GM23338 (cell line): ENCODE measurements around the gene PHTF2.

Experiments
- EZH2 ChIP-seq: fragments of 200-600 bp; sonication (generic); IDR thresholded peaks from one replicate; pipeline ENCODE4 v1.8.0; 2017; ENCODE audit warnings: antibody characterized with exemption, mild to moderate bottlenecking, low read depth; ENCODE audit not compliant: unreplicated experiment
- REST ChIP-seq: IDR thresholded peaks from one replicate; pipeline ENCODE4 v1.6.1; 2018; ENCODE audit warnings: antibody characterized with exemption; ENCODE audit not compliant: unreplicated experiment
- ZNF331 ChIP-seq: fragments of 250-450 bp; sonication (Bioruptor Pico); IDR thresholded peaks from 2 replicates; pipeline ENCODE4 v1.5.0; 2020; ENCODE audit warnings: low read depth, mild to moderate bottlenecking, moderate library complexity
- TF ChIP-seq, protein P1 (sequence below), 2 experiments: fragments of 200-600 bp in 1 of 2; sonication (generic) in 1 of 2; conservative IDR thresholded peaks; 2 replicates each; pipeline versions ENCODE4 v1.5.1 to v1.6.1; 2016 to 2017; ENCODE audit warnings: antibody characterized with exemption in 2 of 2, low read depth in 2 of 2, mild to moderate bottlenecking in 2 of 2, moderate library complexity in 1 of 2

- no peak for TF ChIP-seq REST
- TF ChIP-seq, protein P1, sequence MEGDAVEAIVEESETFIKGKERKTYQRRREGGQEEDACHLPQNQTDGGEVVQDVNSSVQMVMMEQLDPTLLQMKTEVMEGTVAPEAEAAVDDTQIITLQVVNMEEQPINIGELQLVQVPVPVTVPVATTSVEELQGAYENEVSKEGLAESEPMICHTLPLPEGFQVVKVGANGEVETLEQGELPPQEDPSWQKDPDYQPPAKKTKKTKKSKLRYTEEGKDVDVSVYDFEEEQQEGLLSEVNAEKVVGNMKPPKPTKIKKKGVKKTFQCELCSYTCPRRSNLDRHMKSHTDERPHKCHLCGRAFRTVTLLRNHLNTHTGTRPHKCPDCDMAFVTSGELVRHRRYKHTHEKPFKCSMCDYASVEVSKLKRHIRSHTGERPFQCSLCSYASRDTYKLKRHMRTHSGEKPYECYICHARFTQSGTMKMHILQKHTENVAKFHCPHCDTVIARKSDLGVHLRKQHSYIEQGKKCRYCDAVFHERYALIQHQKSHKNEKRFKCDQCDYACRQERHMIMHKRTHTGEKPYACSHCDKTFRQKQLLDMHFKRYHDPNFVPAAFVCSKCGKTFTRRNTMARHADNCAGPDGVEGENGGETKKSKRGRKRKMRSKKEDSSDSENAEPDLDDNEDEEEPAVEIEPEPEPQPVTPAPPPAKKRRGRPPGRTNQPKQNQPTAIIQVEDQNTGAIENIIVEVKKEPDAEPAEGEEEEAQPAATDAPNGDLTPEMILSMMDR (conservative IDR thresholded peaks at IDR 0.05; ENCODE audit: low read depth in 2 of 2) = no peak
- TF ChIP-seq ZNF331 (CRISPR knock-in tag) = no peak
- TF ChIP-seq EZH2 = no peak
Measured at GRCh38 chr7:77862691-77863090, 64.1 kb downstream of the PHTF2 start.
